ENCODE measurements around the gene GSE1.

DNA sequence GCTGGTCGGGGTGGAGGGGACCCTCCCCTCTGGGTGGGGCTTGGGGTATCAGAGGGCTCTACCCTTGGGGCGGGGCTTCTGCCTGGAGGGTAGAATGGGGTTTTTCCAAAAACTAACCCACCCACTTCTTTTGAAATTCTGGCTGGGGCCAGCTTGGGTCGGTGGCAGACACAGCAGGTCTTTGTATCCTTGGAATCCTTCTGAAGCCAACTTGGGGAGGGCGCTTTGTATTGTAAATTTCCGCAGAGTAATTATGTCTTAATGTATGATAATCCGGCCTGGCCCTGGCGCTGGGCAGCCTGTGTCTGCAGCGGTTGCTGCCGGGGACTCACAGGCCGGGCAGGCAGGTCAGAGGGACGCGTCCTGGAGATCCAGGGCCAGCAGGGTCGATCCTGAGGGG, 33.9 kb upstream of the GSE1 start:
- TF ChIP-seq, protein P1, sequence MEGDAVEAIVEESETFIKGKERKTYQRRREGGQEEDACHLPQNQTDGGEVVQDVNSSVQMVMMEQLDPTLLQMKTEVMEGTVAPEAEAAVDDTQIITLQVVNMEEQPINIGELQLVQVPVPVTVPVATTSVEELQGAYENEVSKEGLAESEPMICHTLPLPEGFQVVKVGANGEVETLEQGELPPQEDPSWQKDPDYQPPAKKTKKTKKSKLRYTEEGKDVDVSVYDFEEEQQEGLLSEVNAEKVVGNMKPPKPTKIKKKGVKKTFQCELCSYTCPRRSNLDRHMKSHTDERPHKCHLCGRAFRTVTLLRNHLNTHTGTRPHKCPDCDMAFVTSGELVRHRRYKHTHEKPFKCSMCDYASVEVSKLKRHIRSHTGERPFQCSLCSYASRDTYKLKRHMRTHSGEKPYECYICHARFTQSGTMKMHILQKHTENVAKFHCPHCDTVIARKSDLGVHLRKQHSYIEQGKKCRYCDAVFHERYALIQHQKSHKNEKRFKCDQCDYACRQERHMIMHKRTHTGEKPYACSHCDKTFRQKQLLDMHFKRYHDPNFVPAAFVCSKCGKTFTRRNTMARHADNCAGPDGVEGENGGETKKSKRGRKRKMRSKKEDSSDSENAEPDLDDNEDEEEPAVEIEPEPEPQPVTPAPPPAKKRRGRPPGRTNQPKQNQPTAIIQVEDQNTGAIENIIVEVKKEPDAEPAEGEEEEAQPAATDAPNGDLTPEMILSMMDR (IDR thresholded peaks at IDR 0.05) = no peak
- no peak for TF ChIP-seq CREM (CRISPR knock-in tag; IDR thresholded peaks at IDR 0.05)
- TF ChIP-seq, protein P2, sequence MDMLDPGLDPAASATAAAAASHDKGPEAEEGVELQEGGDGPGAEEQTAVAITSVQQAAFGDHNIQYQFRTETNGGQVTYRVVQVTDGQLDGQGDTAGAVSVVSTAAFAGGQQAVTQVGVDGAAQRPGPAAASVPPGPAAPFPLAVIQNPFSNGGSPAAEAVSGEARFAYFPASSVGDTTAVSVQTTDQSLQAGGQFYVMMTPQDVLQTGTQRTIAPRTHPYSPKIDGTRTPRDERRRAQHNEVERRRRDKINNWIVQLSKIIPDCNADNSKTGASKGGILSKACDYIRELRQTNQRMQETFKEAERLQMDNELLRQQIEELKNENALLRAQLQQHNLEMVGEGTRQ (CRISPR knock-in tag; IDR thresholded peaks at IDR 0.05) = no peak
- no peak for TF ChIP-seq ESRRA (CRISPR knock-in tag; IDR thresholded peaks at IDR 0.05; ENCODE audit: borderline replicate concordance)
- TF ChIP-seq, protein P3, sequence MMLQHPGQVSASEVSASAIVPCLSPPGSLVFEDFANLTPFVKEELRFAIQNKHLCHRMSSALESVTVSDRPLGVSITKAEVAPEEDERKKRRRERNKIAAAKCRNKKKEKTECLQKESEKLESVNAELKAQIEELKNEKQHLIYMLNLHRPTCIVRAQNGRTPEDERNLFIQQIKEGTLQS (CRISPR knock-in tag; conservative IDR thresholded peaks at IDR 0.05) = no peak
